DOHH2 (cell line): ENCODE measurements around the gene CNTLN.

Source experiments
- H3F3A ChIP-seq: fragments of 200-600 bp; sonication (generic), shearing (Covaris generic); 2 replicates; pipeline ENCODE4 v1.6.0; 2016; ENCODE audit warnings: antibody characterized with exemption, mild to moderate bottlenecking; ENCODE audit not compliant: control insufficient read depth, insufficient read depth
- H3K27ac ChIP-seq: fragments of 200-600 bp; sonication (generic); 2 replicates; pipeline ENCODE4 v1.5.1; 2014; ENCODE audit warnings: low read depth, mild to moderate bottlenecking, low read length, moderate library complexity
- H3K27me3 ChIP-seq: fragments of 200-600 bp; sonication (generic); 2 replicates; pipeline ENCODE4 v1.6.1; 2014; ENCODE audit warnings: mild to moderate bottlenecking, low read length, mixed read lengths; ENCODE audit not compliant: control insufficient read depth
- H3K36me3 ChIP-seq: fragments of 200-600 bp; sonication (generic); 2 replicates; pipeline ENCODE4 v1.6.1; 2014; ENCODE audit warnings: mild to moderate bottlenecking, low read length, moderate library complexity, mixed read lengths; ENCODE audit not compliant: control insufficient read depth
- H3K4me1 ChIP-seq: fragments of 200-600 bp; sonication (generic); 2 replicates; pipeline ENCODE4 v1.6.1; 2014; ENCODE audit warnings: mild to moderate bottlenecking, low read length, mixed read lengths; ENCODE audit not compliant: control insufficient read depth
- H3K4me2 ChIP-seq: fragments of 200-600 bp; sonication (generic); 2 replicates; pipeline ENCODE4 v1.6.0; 2014; ENCODE audit warnings: mild to moderate bottlenecking, low read length, moderate library complexity
- H3K4me3 ChIP-seq: fragments of 200-600 bp; sonication (generic); 2 replicates; pipeline ENCODE4 v1.5.1; 2014; ENCODE audit warnings: mild to moderate bottlenecking, low read length, mixed read lengths
- H3K79me2 ChIP-seq: fragments of 200-600 bp; sonication (generic); 2 replicates; pipeline ENCODE4 v1.6.1; 2014; ENCODE audit warnings: mild to moderate bottlenecking, low read length, mixed read lengths; ENCODE audit not compliant: control insufficient read depth
- H3K9me2 ChIP-seq: fragments of 200-600 bp; sonication (generic); replicated peaks from 2 replicates; pipeline ENCODE4 v1.6.1; 2014; ENCODE audit warnings: mild to moderate bottlenecking, low read length, mixed read lengths; ENCODE audit not compliant: control insufficient read depth
- H3K9me3 ChIP-seq: fragments of 200-600 bp; sonication (generic); 2 replicates; pipeline ENCODE4 v1.6.1; 2014; ENCODE audit warnings: antibody characterized with exemption, low read length, mixed read lengths; ENCODE audit not compliant: control insufficient read depth, insufficient read depth
- H4K20me1 ChIP-seq: fragments of 200-600 bp; sonication (generic); 2 replicates; pipeline ENCODE4 v1.6.0; 2014; ENCODE audit warnings: low read depth, mild to moderate bottlenecking, antibody characterized with exemption, low read length, moderate library complexity; ENCODE audit not compliant: control insufficient read depth, insufficient read depth
- CTCF ChIP-seq: fragments of 200-600 bp; sonication (generic); IDR thresholded peaks from one replicate; pipeline ENCODE4 v1.5.1; 2014; ENCODE audit warnings: antibody characterized with exemption, mild to moderate bottlenecking, low read depth, low read length; ENCODE audit not compliant: poor library complexity, severe bottlenecking
- EZH2phosphoT487 ChIP-seq: fragments of 200-600 bp; sonication (generic); IDR thresholded peaks from 2 replicates; pipeline ENCODE4 v1.6.1; 2017; ENCODE audit warnings: borderline replicate concordance, mild to moderate bottlenecking, antibody characterized with exemption, low read length, moderate library complexity, mixed read lengths

CNTLN gene

GRCh38 chr9:17403539-17403938 is 268.7 kb downstream of the CNTLN start:
- Histone ChIP-seq H4K20me1 (no peaks in the 10 kb centered on the region), H3K9me3 (no peaks in the 10 kb centered on the region), H3F3A (no peaks in the 10 kb centered on the region), H3K4me3 (no peak overlapping the region), H3K79me2 (no peaks in the 10 kb centered on the region), H3K9me2 (no peaks in the 10 kb centered on the region), H3K27ac (no peak overlapping the region), H3K4me1 (no peaks in the 10 kb centered on the region), H3K4me2 (no peak overlapping the region), H3K27me3 (no peaks in the 10 kb centered on the region), H3K36me3 (no peaks in the 10 kb centered on the region)
- no peak for TF ChIP-seq EZH2phosphoT487
- TF ChIP-seq CTCF = no peak

GRCh38 chr9:17414986-17415385 is 280.1 kb downstream of the CNTLN start:
- H3K27ac ChIP-seq = no peak overlapping the region
- H3K4me3 ChIP-seq = no peak overlapping the region
- no peaks in the 10 kb centered on the region for H3K79me2 ChIP-seq
- H3K9me3 ChIP-seq = no peaks in the 10 kb centered on the region
- no peak for TF ChIP-seq CTCF
- no peak for TF ChIP-seq EZH2phosphoT487
- H3K4me1 ChIP-seq = no peaks in the 10 kb centered on the region
- H3K27me3 ChIP-seq = no peaks in the 10 kb centered on the region
- H3F3A ChIP-seq = no peaks in the 10 kb centered on the region
- no peaks in the 10 kb centered on the region for H3K9me2 ChIP-seq
- no peaks in the 10 kb centered on the region for H4K20me1 ChIP-seq
- H3K36me3 ChIP-seq = no peaks in the 10 kb centered on the region
- no peak overlapping the region for H3K4me2 ChIP-seq

- no peak for TF ChIP-seq EZH2phosphoT487
- no peak for TF ChIP-seq CTCF
- Histone ChIP-seq H3K4me3 (no peak overlapping the region), H3F3A (no peaks in the 10 kb centered on the region), H3K9me3 (no peaks in the 10 kb centered on the region), H3K4me2 (no peak overlapping the region), H3K9me2 (no peaks in the 10 kb centered on the region), H3K79me2 (no peaks in the 10 kb centered on the region), H4K20me1 (no peaks in the 10 kb centered on the region), H3K27me3 (no peaks in the 10 kb centered on the region), H3K36me3 (no peaks in the 10 kb centered on the region), H3K27ac (no peak overlapping the region), H3K4me1 (no peaks in the 10 kb centered on the region)
Observed at GRCh38 chr9:17422994-17423680, 288.3 kb downstream of the CNTLN start.
